Loucy (cell line): Measurements from ENCODE around the gene BNIP3.

Source experiments
- CTCF ChIP-seq: fragments of 200-600 bp; sonication (generic); conservative IDR thresholded peaks from 2 replicates; pipeline ENCODE4 v1.5.1; 2014; ENCODE audit warnings: mild to moderate bottlenecking, antibody characterized with exemption, low read length
- EZH2phosphoT487 ChIP-seq: fragments of 200-600 bp; IDR thresholded peaks from 2 replicates; pipeline ENCODE4 v1.6.1; 2018; ENCODE audit warnings: antibody characterized with exemption, mild to moderate bottlenecking, moderate library complexity, borderline replicate concordance

GRCh38 chr10:131933696-131934086, 48.0 kb downstream of the BNIP3 start:
- TF ChIP-seq CTCF (no peak), EZH2phosphoT487 (no peak)
